Measurements from ENCODE around the gene DNAH1. TPM values are rescaled to one million over a fixed set of nuclear protein-coding genes. Genes with fewer than 3 reads are reported as not detected.

DNAH1 gene
- total and polyA plus RNA-seq, 2 experiments from 2014 or later: 0.81 to 4.0 TPM

DNA sequence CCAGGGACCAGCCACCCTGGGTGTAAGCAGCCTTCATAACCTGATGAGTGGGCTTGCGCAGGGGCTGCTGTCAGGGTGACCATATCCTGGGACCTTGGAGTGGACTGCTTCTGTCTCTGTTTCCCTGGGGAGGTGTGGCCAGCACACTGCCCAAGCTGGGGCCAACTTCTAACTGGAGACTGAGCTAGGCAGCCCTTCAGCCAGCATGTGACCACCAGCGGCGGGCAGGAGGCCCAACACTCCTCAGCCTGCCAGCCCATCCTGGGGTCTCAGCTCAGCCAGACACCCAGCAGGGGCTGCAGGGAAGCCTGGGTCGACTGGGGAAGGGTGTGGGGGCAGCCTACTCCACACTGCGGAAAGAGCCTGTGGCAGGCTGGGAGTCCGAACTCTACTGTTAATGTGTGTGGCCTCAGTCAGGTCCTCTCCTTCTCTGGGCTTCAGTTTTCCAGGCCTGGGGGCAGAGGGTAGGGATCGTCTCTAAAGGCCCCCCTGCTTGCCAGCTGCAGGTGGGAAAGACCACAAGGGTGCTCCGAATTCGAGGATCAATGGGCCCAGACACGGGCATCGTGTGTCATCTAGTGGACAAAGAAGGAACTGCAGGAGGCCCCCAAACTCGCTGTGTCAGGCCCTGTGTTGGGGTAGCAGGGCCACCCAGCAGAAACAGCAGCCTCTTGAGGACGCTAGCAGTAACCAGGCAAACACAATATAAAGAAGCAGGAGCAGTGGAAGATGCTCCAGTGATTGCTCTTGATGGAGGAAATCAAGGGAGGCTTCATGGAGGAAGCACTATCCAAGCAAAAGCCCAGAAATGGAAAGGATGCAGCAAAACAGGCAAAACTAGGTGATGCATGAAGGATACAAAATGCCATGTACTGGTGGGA is 130.8 kb downstream of the DNAH1 start:
- Histone ChIP-seq H3K4me3 (no peak overlapping the region), H3K27ac (no peak overlapping the region), H3K27me3 (replicated peaks; ENCODE audit: insufficient read depth) (no peaks in the 10 kb centered on the region), H2AFZ (no peak overlapping the region), H3K9ac (no peak overlapping the region), H3K4me2 (ENCODE audit: unreplicated experiment) (no peak overlapping the region), H3F3A (ENCODE audit: insufficient read depth) (no peaks in the 10 kb centered on the region), H3K79me2 (ENCODE audit: insufficient read depth) (no peaks in the 10 kb centered on the region), H3K4me1 (ENCODE audit: insufficient read depth) (no peaks in the 10 kb centered on the region), H3K9me2 (ENCODE audit: insufficient read depth) (no peaks in the 10 kb centered on the region), H3K36me3 (ENCODE audit: low read depth) (no peaks in the 10 kb centered on the region), H3K9me3 (ENCODE audit: low read depth) (no peaks in the 10 kb centered on the region), H4K20me1 (ENCODE audit: insufficient read depth) (no peaks in the 10 kb centered on the region)
- no peak for TF ChIP-seq EZH2phosphoT487 (IDR thresholded peaks at IDR 0.05; ENCODE audit: insufficient read depth, low read depth)
- TF ChIP-seq EZH2 (IDR thresholded peaks at IDR 0.05; ENCODE audit: insufficient read depth, poor library complexity, severe bottlenecking): no peak
- peak; percentile 71 for DNase-seq
- in situ Hi-C loops (cut with MboI): no loop called here
- WGBS, 2 experiments (ENCODE audit: low coverage in 1 of 2, low lambda C conversion rate in 2 of 2, missing lambda C conversion rate in 2 of 2): 29 to 36% methylated on average over 13 of the region's 13 CpGs

DNA sequence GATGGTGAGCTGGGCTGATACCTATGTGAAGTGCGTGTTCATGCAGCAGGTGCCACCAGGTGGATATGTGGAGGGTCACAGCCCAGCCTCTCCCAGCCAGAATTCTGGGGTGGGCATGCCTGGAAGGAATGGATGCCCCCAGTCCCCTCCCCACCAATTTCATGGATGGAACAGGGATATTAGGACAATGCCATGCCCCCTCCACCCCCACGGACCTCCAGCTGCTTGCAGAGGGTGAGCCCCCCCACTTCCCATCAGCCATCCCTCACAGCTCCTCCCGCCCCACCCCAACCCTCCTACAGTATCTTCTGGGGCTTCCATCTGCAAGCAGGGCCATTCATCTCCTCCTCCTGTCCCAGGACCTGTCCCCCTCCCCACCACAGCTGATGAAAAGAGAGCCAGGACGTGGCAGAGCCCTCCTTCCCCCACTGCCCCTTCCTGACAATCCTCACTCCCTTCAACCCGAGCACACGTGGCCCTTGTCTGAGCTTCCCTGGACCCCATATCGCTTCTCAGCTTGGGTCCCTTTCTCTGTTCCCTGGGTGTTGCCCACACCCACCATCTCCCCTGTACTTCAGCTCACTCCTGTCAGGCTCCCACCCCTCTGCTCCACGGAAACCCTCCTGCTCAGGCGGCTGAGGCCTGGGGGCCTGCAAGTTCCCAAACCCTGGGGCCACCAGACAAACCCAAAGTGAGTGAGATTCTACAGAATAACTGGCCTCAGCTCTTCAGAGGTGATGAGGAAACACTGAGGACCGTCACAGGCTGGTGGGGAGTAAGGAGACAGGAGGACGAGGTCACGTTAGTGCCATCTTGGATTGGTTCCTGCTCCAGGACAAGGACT is 131.6 kb downstream of the DNAH1 start:
- H3K79me2 ChIP-seq (ENCODE audit: insufficient read depth): no peaks in the 10 kb centered on the region
- DNase-seq: no peak
- H4K20me1 ChIP-seq (ENCODE audit: insufficient read depth): no peaks in the 10 kb centered on the region
- TF ChIP-seq EZH2phosphoT487 (IDR thresholded peaks at IDR 0.05; ENCODE audit: insufficient read depth, low read depth) (no peak), EZH2 (IDR thresholded peaks at IDR 0.05; ENCODE audit: insufficient read depth, poor library complexity, severe bottlenecking) (no peak)
- in situ Hi-C loops (cut with MboI): no loop called here
- H3K4me1 ChIP-seq (ENCODE audit: insufficient read depth): no peaks in the 10 kb centered on the region
- no peaks in the 10 kb centered on the region for H3F3A ChIP-seq (ENCODE audit: insufficient read depth)
- no peaks in the 10 kb centered on the region for H3K9me3 ChIP-seq (ENCODE audit: low read depth)
- H3K9me2 ChIP-seq (ENCODE audit: insufficient read depth): no peaks in the 10 kb centered on the region
- no peaks in the 10 kb centered on the region for H3K36me3 ChIP-seq (ENCODE audit: low read depth)
- no peak overlapping the region for H3K4me3 ChIP-seq
- no peak overlapping the region for H3K27ac ChIP-seq
- H3K9ac ChIP-seq: no peak overlapping the region
- H2AFZ ChIP-seq: no peak overlapping the region
- H3K4me2 ChIP-seq (ENCODE audit: unreplicated experiment): no peak overlapping the region
- H3K27me3 ChIP-seq (replicated peaks; ENCODE audit: insufficient read depth): no peaks in the 10 kb centered on the region
- 56 to 63% methylated on average over 10 to 12 of the region's 12 CpGs for WGBS, 2 experiments (ENCODE audit: low coverage in 1 of 2, low lambda C conversion rate in 2 of 2, missing lambda C conversion rate in 2 of 2)

MicroRNAs within 50 kb of the gene (microRNA counts, 767-probe panel; counts per million panel counts)
- microRNA hsa-let-7g-5p: 9,541 counts per million, percentile 99 among the panel's probes with 10 or more counts

Small RNAs within 50 kb of the gene (microRNA-seq; reads per million reads assigned to microRNA genes)
- gene MIR135A1 (ENCODE audit: borderline number of aligned reads): not detected
- 53,402 reads per million, percentile 98 among the genes with 10 or more reads in this experiment for gene MIRLET7G (ENCODE audit: borderline number of aligned reads)

Small RNAs within 50 kb of the gene (small RNA-seq; reads per million reads assigned to genes)
- gene MIR135A1 (ENCODE audit: low read depth, low replicate concordance) (not detected), gene MIRLET7G (ENCODE audit: low read depth, low replicate concordance) (28.4 reads per million, percentile 91 among the genes with 10 or more reads in this experiment)

Other genes starting within 250 kb of the DNAH1 start
- gene POC1A, start 161.9 kb upstream of the DNAH1 start, total RNA-seq (2014; rRNA removed; shearing (Covaris generic)): 2.3 and 5.2 TPM in 2 replicates
- 11.0 and 11.8 TPM in 2 replicates for gene POC1A, start 161.9 kb upstream of the DNAH1 start, polyA plus RNA-seq (2016; fragmentation: Nextera tagmentation; extraction: Ambion mirVana)
- 21.2 and 33.9 TPM in 2 replicates for gene ALAS1, start 118.2 kb upstream of the DNAH1 start, total RNA-seq (2014; rRNA removed; shearing (Covaris generic))
- gene ALAS1, start 118.2 kb upstream of the DNAH1 start, polyA plus RNA-seq (2016; fragmentation: Nextera tagmentation; extraction: Ambion mirVana): 30.4 and 31.0 TPM in 2 replicates
- not detected in 2 replicates for gene TLR9, start 90.7 kb upstream of the DNAH1 start, total RNA-seq (2014; rRNA removed; shearing (Covaris generic))
- gene TLR9, start 90.7 kb upstream of the DNAH1 start, polyA plus RNA-seq (2016; fragmentation: Nextera tagmentation; extraction: Ambion mirVana): 0.11 TPM in 1 of 2 replicates, not detected in the other
- 124 and 137 TPM in 2 replicates for gene TWF2, start 77.2 kb upstream of the DNAH1 start, total RNA-seq (2014; rRNA removed; shearing (Covaris generic))
- gene TWF2, start 77.2 kb upstream of the DNAH1 start, polyA plus RNA-seq (2016; fragmentation: Nextera tagmentation; extraction: Ambion mirVana): 95.1 and 105 TPM in 2 replicates
- gene PPM1M, start 70.6 kb upstream of the DNAH1 start, total RNA-seq (2014; rRNA removed; shearing (Covaris generic)): 26.7 and 35.7 TPM in 2 replicates
- gene PPM1M, start 70.6 kb upstream of the DNAH1 start, polyA plus RNA-seq (2016; fragmentation: Nextera tagmentation; extraction: Ambion mirVana): 19.3 and 21.6 TPM in 2 replicates
- gene WDR82, start 37.7 kb upstream of the DNAH1 start, total RNA-seq (2014; rRNA removed; shearing (Covaris generic)): 45.3 and 56.1 TPM in 2 replicates
- 16.1 and 18.7 TPM in 2 replicates for gene WDR82, start 37.7 kb upstream of the DNAH1 start, polyA plus RNA-seq (2016; fragmentation: Nextera tagmentation; extraction: Ambion mirVana)
- 4.9 and 10.0 TPM in 2 replicates for gene GLYCTK, start 28.5 kb upstream of the DNAH1 start, total RNA-seq (2014; rRNA removed; shearing (Covaris generic))
- 2.5 and 2.7 TPM in 2 replicates for gene GLYCTK, start 28.5 kb upstream of the DNAH1 start, polyA plus RNA-seq (2016; fragmentation: Nextera tagmentation; extraction: Ambion mirVana)
- 55.4 and 59.8 TPM in 2 replicates for gene BAP1, start 93.7 kb downstream of the DNAH1 start, total RNA-seq (2014; rRNA removed; shearing (Covaris generic))
- gene BAP1, start 93.7 kb downstream of the DNAH1 start, polyA plus RNA-seq (2016; fragmentation: Nextera tagmentation; extraction: Ambion mirVana): 16.3 and 19.4 TPM in 2 replicates
- gene PHF7, start 94.3 kb downstream of the DNAH1 start, total RNA-seq (2014; rRNA removed; shearing (Covaris generic)): 5.3 and 5.4 TPM in 2 replicates
- gene PHF7, start 94.3 kb downstream of the DNAH1 start, polyA plus RNA-seq (2016; fragmentation: Nextera tagmentation; extraction: Ambion mirVana): 4.7 and 5.6 TPM in 2 replicates
- not detected in 2 replicates for gene SEMA3G, start 128.8 kb downstream of the DNAH1 start, total RNA-seq (2014; rRNA removed; shearing (Covaris generic))
- gene SEMA3G, start 128.8 kb downstream of the DNAH1 start, polyA plus RNA-seq (2016; fragmentation: Nextera tagmentation; extraction: Ambion mirVana): 0.06 and 0.21 TPM in 2 replicates
- not detected in 2 replicates for gene TNNC1, start 137.7 kb downstream of the DNAH1 start, total RNA-seq (2014; rRNA removed; shearing (Covaris generic))
- 0.38 TPM in 1 of 2 replicates, not detected in the other for gene TNNC1, start 137.7 kb downstream of the DNAH1 start, polyA plus RNA-seq (2016; fragmentation: Nextera tagmentation; extraction: Ambion mirVana)
- 53.7 and 70.4 TPM in 2 replicates for gene NISCH, start 139.3 kb downstream of the DNAH1 start, total RNA-seq (2014; rRNA removed; shearing (Covaris generic))
- gene NISCH, start 139.3 kb downstream of the DNAH1 start, polyA plus RNA-seq (2016; fragmentation: Nextera tagmentation; extraction: Ambion mirVana): 31.8 and 32.8 TPM in 2 replicates
- gene STAB1, start 179.0 kb downstream of the DNAH1 start, total RNA-seq (2014; rRNA removed; shearing (Covaris generic)): under 0.01 TPM in 1 of 2 replicates, not detected in the other
- gene STAB1, start 179.0 kb downstream of the DNAH1 start, polyA plus RNA-seq (2016; fragmentation: Nextera tagmentation; extraction: Ambion mirVana): not detected in 2 replicates
- 111 and 134 TPM in 2 replicates for gene NT5DC2, start 217.5 kb downstream of the DNAH1 start, total RNA-seq (2014; rRNA removed; shearing (Covaris generic))
- 49.9 and 51.1 TPM in 2 replicates for gene NT5DC2, start 217.5 kb downstream of the DNAH1 start, polyA plus RNA-seq (2016; fragmentation: Nextera tagmentation; extraction: Ambion mirVana)
- 0.32 and 5.3 TPM in 2 replicates for gene UQCC5, start 220.3 kb downstream of the DNAH1 start, total RNA-seq (2014; rRNA removed; shearing (Covaris generic))
- gene UQCC5, start 220.3 kb downstream of the DNAH1 start, polyA plus RNA-seq (2016; fragmentation: Nextera tagmentation; extraction: Ambion mirVana): 60.7 and 64.2 TPM in 2 replicates